CD4-positive, alpha-beta T cell (primary cell): ENCODE measurements around the gene PDILT. TPM values are rescaled to one million over a fixed set of nuclear protein-coding genes. Genes with fewer than 3 reads are reported as not detected.
"Not testable (repeated sequence)": the region's sequence is repeated elsewhere in the genome, so short reads cannot be mapped to it uniquely, and the experiment has no call there.

Source experiments
- ATAC-seq: fragments of 200-7000 bp; cut with Tn5 transposase; one replicate; pipeline ENCODE4 v1.10.0; 2022; ENCODE audit warnings: mild to moderate bottlenecking; ENCODE audit not compliant: poor library complexity
- CTCF ChIA-PET: fragments of 350-600 bp; sonication (Branson Sonifier 250); formaldehyde crosslinking; loops from one replicate; lab custom pipeline; 2021; ENCODE audit warnings: antibody characterized with exemption, inconsistent platforms; lab: Charles Lee
- POLR2A ChIA-PET: fragments of 350-600 bp; sonication (Branson Sonifier 250); formaldehyde crosslinking; loops from one replicate; lab custom pipeline; 2021; ENCODE audit warnings: antibody characterized with exemption, inconsistent platforms; lab: Charles Lee
- DNase-seq, 14 experiments: peaks; one replicate each; pipeline ENCODE4 v3.0.0-alpha.2; 2013 to 2020; ENCODE audit warnings: mixed read lengths in 2 of 14
- H3K27ac ChIP-seq, 2 donors: one replicate each; pipeline versions ENCODE4 v1.5.1 to v1.7.0; 2013; ENCODE audit warnings: low read length in 2 of 2, low read depth in 1 of 2, mild to moderate bottlenecking in 1 of 2
- H3K27me3 ChIP-seq, 2 experiments: 1 replicate in 1 of 2; 2 replicates in 1 of 2; pipeline versions ENCODE4 v1.6.1 to v1.7.0; 2013; ENCODE audit warnings: low read length in 2 of 2, control low read depth in 1 of 2, mild to moderate bottlenecking in 1 of 2, moderate library complexity in 1 of 2; ENCODE audit not compliant: insufficient read depth in 2 of 2, control insufficient read depth in 1 of 2
- H3K36me3 ChIP-seq: one replicate; pipeline ENCODE4 v1.6.1; 2013; ENCODE audit warnings: low read length, control low read depth; ENCODE audit not compliant: insufficient read depth
- H3K4me1 ChIP-seq: one replicate; pipeline ENCODE4 v1.6.1; 2013; ENCODE audit warnings: low read length, control low read depth; ENCODE audit not compliant: insufficient read depth
- H3K4me3 ChIP-seq: one replicate; pipeline ENCODE4 v1.5.1; 2013; ENCODE audit warnings: mild to moderate bottlenecking, low read length, moderate library complexity
- H3K9me3 ChIP-seq, 2 experiments: 1 replicate in 1 of 2; 2 replicates in 1 of 2; pipeline versions ENCODE4 v1.6.1 to v1.7.0; 2013; ENCODE audit warnings: low read length in 2 of 2, mild to moderate bottlenecking in 2 of 2, control low read depth in 1 of 2, moderate library complexity in 1 of 2; ENCODE audit not compliant: control insufficient read depth in 1 of 2, insufficient read depth in 1 of 2
- H3K27ac Mint-ChIP-seq: one replicate; pipeline ENCODE4 v1.8.0; 2020; ENCODE audit warnings: mixed read lengths
- H3K27me3 Mint-ChIP-seq: one replicate; pipeline ENCODE4 v1.8.0; 2021; ENCODE audit warnings: mixed read lengths
- H3K36me3 Mint-ChIP-seq: one replicate; pipeline ENCODE4 v1.8.0; 2021; ENCODE audit warnings: low read depth, mixed read lengths
- H3K4me1 Mint-ChIP-seq: one replicate; pipeline ENCODE4 v1.8.0; 2021; ENCODE audit warnings: low read depth, mixed read lengths
- H3K4me3 Mint-ChIP-seq: one replicate; pipeline ENCODE4 v1.8.0; 2020; ENCODE audit warnings: mild to moderate bottlenecking, mixed read lengths
- H3K9me3 Mint-ChIP-seq: one replicate; pipeline ENCODE4 v1.8.0; 2020; ENCODE audit warnings: mixed read lengths
- intact Hi-C, 2 experiments: fragments of 100-400 bp; cut with DNase I in 1 of 2; cut with micrococcal nuclease in 1 of 2; formaldehyde crosslinking; loops; one replicate each; pipeline versions ENCODE4 v1.15.1 to v1.9.0; 2023 to 2025; cut with DNase I, micrococcal nuclease
- total RNA-seq, 174 experiments: library from RNA in 2 of 174; stranded (reverse) in 2 of 174; gene quantifications; one replicate each; pipeline ENCODE4 v1.2.3 and lab custom pipeline; 2021 to 2026
- TF ChIP-seq, protein P1 (sequence below): fragments of 200-600 bp; IDR thresholded peaks from one replicate; pipeline ENCODE4 v1.8.0; 2022; ENCODE audit warnings: antibody characterized with exemption, mild to moderate bottlenecking

The PDILT gene
- total RNA-seq, 2 experiments from 2014 or later, result not detected

DNA sequence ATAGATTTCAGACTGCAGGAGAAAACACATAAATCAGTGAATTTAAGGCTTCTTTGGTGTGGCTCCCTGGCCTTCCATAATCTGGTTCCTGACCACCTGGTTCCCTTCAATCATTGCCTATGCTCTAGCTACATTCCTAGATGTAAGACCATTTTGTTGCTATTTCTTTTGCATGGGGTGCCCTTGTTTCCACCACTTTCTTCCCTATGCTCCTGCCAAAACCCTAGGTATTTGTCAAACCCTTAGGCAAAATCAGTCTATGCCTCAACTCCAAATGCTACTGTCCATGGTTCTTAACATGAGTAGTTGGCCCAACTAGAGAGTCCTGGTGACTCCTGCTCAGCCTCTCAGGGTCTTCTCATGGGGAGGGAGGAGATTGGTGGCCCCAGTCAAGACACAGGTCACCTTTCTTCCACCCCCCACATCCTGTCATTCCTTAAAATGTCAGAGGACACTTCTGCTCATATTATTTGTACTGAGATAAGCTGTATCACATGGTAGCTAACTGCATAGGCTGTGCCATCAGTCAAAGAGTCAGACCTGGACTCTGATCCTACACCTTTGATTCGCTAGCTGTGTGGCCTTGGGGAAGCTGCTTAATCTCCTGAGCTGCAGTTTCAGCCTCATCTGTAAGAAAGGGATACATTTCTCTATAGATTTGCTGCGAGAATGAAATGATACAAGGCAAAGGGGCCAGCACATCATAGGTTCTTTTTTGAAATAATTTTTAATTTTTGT lies 19.8 kb upstream of the PDILT start:
- Histone ChIP-seq H3K9me3 (no peaks in the 10 kb centered on the region), H3K4me3 (no peak overlapping the region), H3K36me3 (no peaks in the 10 kb centered on the region), H3K27me3 (no peaks in the 10 kb centered on the region), H3K4me1 (no peaks in the 10 kb centered on the region), H3K27ac (no peak overlapping the region)
- CTCF ChIA-PET, result no interaction called here
- no peaks in the 10 kb centered on the region for H3K36me3 Mint-ChIP-seq
- no peaks in the 10 kb centered on the region for H3K9me3 Mint-ChIP-seq
- H3K4me3 Mint-ChIP-seq, result no peak overlapping the region
- TF ChIP-seq, protein P1, sequence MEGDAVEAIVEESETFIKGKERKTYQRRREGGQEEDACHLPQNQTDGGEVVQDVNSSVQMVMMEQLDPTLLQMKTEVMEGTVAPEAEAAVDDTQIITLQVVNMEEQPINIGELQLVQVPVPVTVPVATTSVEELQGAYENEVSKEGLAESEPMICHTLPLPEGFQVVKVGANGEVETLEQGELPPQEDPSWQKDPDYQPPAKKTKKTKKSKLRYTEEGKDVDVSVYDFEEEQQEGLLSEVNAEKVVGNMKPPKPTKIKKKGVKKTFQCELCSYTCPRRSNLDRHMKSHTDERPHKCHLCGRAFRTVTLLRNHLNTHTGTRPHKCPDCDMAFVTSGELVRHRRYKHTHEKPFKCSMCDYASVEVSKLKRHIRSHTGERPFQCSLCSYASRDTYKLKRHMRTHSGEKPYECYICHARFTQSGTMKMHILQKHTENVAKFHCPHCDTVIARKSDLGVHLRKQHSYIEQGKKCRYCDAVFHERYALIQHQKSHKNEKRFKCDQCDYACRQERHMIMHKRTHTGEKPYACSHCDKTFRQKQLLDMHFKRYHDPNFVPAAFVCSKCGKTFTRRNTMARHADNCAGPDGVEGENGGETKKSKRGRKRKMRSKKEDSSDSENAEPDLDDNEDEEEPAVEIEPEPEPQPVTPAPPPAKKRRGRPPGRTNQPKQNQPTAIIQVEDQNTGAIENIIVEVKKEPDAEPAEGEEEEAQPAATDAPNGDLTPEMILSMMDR, result no peak
- no peaks in the 10 kb centered on the region for H3K4me1 Mint-ChIP-seq
- peaks cover 6% of the 10 kb centered on the region for H3K27me3 Mint-ChIP-seq
- no peak overlapping the region for H3K27ac Mint-ChIP-seq
- DNase-seq (no peak), ATAC-seq (no peak)
- POLR2A ChIA-PET, result no interaction called here
- intact Hi-C loops, result no loop called here

DNA sequence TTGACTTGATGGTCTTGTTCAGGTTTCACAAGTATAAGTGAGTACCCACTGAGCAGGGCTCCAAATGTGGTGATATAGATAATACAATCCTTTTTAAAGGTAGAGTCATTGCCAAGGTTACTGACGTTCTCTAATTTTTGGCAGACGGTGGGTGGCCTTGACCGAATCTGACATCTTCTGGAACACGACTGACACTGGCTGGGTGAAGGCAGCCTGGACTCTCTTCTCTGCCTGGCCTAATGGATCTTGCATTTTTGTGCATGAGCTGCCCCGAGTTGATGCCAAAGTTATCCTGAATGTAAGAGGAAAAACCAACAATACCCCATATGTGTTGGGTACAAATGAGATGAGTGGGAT lies 19.2 kb upstream of the PDILT start:
- H3K4me3 Mint-ChIP-seq, H3K27ac Mint-ChIP-seq, H3K9me3 ChIP-seq, H3K4me1 Mint-ChIP-seq, ATAC-seq, H3K27ac ChIP-seq, POLR2A ChIA-PET, H3K4me3 ChIP-seq, H3K4me1 ChIP-seq, H3K27me3 ChIP-seq, CTCF ChIA-PET, H3K9me3 Mint-ChIP-seq, DNase-seq, H3K36me3 Mint-ChIP-seq, H3K36me3 ChIP-seq, intact Hi-C loops, H3K27me3 Mint-ChIP-seq: not testable (repeated sequence)

DNA sequence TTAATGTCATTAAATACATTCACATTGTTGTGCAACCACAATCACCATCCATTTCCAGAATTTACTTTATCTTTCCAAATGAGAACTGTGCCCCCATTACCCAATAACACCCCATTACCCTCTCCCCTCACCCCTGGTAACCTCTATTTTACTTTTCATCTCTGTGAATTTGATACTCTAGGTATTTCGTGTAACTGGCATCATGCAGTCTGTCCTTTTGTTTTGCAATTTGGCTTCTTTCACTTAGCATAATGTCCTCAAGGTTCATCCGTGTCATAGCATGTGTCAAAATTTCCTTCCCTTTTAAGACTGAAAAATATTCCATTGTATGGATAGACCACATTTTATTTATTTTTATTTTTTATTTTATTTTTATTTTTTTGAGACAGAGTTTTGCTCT lies 17.2 kb upstream of the PDILT start:
- H3K4me1 Mint-ChIP-seq, H3K4me1 ChIP-seq, H3K36me3 Mint-ChIP-seq, H3K4me3 Mint-ChIP-seq, H3K36me3 ChIP-seq, POLR2A ChIA-PET, CTCF ChIA-PET, DNase-seq, H3K9me3 Mint-ChIP-seq, ATAC-seq, H3K9me3 ChIP-seq, H3K4me3 ChIP-seq, H3K27ac Mint-ChIP-seq, intact Hi-C loops, H3K27ac ChIP-seq, H3K27me3 Mint-ChIP-seq, H3K27me3 ChIP-seq: not testable (repeated sequence)

- H3K36me3 Mint-ChIP-seq, H3K27ac Mint-ChIP-seq, H3K4me1 Mint-ChIP-seq, CTCF ChIA-PET, H3K4me3 ChIP-seq, H3K4me1 ChIP-seq, DNase-seq, H3K9me3 ChIP-seq, H3K27ac ChIP-seq, H3K9me3 Mint-ChIP-seq, H3K36me3 ChIP-seq, ATAC-seq, H3K4me3 Mint-ChIP-seq, H3K27me3 ChIP-seq, POLR2A ChIA-PET, intact Hi-C loops: not testable (repeated sequence)
- peaks cover 10% of the 10 kb centered on the region for H3K27me3 Mint-ChIP-seq
Observed at GRCh38 chr16:20419093-20419492, 14.6 kb upstream of the PDILT start.
